ENCODE measurements around the gene IMMP2L. TPM values are rescaled to one million over a fixed set of nuclear protein-coding genes. Genes with fewer than 3 reads are reported as not detected.

IMMP2L gene
- total RNA-seq, 1 experiment from 2014 or later = 13.6 TPM

DNA sequence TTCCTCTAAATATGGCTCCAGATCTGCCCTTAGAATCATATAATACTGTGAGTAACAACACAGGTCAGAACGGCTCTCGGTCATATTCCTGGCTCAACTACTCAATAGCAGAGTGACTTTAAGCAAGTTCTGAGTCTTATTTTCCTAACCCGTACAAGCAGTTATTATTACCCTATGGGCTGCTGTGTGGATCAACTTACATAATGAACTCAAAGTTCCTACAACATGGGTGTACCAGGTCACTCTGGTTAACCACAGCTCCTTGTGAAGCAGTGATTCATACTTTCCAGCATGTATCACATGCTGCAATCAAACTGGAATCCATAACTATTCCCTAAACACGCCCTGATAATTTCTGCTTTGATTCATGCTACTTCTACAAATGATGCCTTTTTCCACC, 364.0 kb downstream of the IMMP2L start:
- Mint-ChIP-seq H3K9me3 (peaks cover 8% of the 10 kb centered on the region; the same call in 1 of the 2 replicates), H3K27me3 (ENCODE audit: low read depth) (no peaks in the 10 kb centered on the region), H3K27ac (no peak overlapping the region), H3K36me3 (no peaks in the 10 kb centered on the region), H3K4me3 (no peak overlapping the region), H3K4me1 (peaks cover 7% of the 10 kb centered on the region)
- CTCF ChIA-PET = no interaction called here
- TF ChIP-seq, protein P1, sequence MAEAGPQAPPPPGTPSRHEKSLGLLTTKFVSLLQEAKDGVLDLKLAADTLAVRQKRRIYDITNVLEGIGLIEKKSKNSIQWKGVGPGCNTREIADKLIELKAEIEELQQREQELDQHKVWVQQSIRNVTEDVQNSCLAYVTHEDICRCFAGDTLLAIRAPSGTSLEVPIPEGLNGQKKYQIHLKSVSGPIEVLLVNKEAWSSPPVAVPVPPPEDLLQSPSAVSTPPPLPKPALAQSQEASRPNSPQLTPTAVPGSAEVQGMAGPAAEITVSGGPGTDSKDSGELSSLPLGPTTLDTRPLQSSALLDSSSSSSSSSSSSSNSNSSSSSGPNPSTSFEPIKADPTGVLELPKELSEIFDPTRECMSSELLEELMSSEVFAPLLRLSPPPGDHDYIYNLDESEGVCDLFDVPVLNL (CRISPR knock-in tag; IDR thresholded peaks at IDR 0.05; ENCODE audit: borderline replicate concordance, low read depth) = no peak
- TF ChIP-seq, protein P2, sequence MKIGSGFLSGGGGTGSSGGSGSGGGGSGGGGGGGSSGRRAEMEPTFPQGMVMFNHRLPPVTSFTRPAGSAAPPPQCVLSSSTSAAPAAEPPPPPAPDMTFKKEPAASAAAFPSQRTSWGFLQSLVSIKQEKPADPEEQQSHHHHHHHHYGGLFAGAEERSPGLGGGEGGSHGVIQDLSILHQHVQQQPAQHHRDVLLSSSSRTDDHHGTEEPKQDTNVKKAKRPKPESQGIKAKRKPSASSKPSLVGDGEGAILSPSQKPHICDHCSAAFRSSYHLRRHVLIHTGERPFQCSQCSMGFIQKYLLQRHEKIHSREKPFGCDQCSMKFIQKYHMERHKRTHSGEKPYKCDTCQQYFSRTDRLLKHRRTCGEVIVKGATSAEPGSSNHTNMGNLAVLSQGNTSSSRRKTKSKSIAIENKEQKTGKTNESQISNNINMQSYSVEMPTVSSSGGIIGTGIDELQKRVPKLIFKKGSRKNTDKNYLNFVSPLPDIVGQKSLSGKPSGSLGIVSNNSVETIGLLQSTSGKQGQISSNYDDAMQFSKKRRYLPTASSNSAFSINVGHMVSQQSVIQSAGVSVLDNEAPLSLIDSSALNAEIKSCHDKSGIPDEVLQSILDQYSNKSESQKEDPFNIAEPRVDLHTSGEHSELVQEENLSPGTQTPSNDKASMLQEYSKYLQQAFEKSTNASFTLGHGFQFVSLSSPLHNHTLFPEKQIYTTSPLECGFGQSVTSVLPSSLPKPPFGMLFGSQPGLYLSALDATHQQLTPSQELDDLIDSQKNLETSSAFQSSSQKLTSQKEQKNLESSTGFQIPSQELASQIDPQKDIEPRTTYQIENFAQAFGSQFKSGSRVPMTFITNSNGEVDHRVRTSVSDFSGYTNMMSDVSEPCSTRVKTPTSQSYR (CRISPR knock-in tag; IDR thresholded peaks at IDR 0.05) = no peak
- TF ChIP-seq PRRX2 (CRISPR knock-in tag; IDR thresholded peaks at IDR 0.05) (no peak), MYBL2 (CRISPR knock-in tag; IDR thresholded peaks at IDR 0.05) (no peak), ZNF263 (CRISPR knock-in tag; IDR thresholded peaks at IDR 0.05; ENCODE audit: low read depth) (no peak), OVOL2 (CRISPR knock-in tag; IDR thresholded peaks at IDR 0.05; ENCODE audit: borderline replicate concordance) (no peak), FOXP1 (CRISPR knock-in tag; IDR thresholded peaks at IDR 0.05; ENCODE audit: borderline replicate concordance) (no peak), ZNF396 (CRISPR knock-in tag; IDR thresholded peaks at IDR 0.05; ENCODE audit: borderline replicate concordance) (no peak), ZBTB21 (CRISPR knock-in tag; IDR thresholded peaks at IDR 0.05; ENCODE audit: borderline replicate concordance) (no peak), ZNF138 (CRISPR knock-in tag; conservative IDR thresholded peaks at IDR 0.05) (no peak)
- ATAC-seq = no peak
- DNase-seq (ENCODE audit: low spot score) = no peak
- POLR2A ChIA-PET = no interaction called here

DNA sequence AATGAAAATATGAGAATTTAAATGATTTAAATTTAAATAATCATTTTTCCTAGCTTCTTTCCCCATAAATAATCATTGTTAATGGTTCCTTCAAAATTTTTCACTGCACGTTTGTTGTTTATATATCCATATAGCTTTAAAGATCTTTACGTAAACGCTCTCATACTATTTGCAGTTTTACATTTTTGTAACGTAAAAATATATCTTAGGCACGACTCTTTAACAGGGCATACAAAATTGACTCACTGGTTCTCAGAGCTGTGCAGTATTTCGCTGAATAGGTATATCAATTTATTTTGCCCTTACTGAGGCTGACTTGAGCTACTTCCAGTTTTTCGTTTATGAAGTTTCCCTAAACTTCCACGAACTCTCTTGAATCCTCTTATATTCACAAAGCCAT, 365.6 kb downstream of the IMMP2L start:
- H3K27me3 Mint-ChIP-seq (ENCODE audit: low read depth) = no peaks in the 10 kb centered on the region
- H3K27ac Mint-ChIP-seq = no peak overlapping the region
- DNase-seq (ENCODE audit: low spot score) = no peak
- no peak overlapping the region for H3K4me3 Mint-ChIP-seq
- no peak for ATAC-seq
- ChIA-PET CTCF (no interaction called here), POLR2A (no interaction called here)
- H3K4me1 Mint-ChIP-seq = peaks cover 18% of the 10 kb centered on the region
- no peaks in the 10 kb centered on the region for H3K36me3 Mint-ChIP-seq
- H3K9me3 Mint-ChIP-seq = peaks cover 4% of the 10 kb centered on the region; the same call in 1 of the 2 replicates
- no peak for TF ChIP-seq TP53 (CRISPR knock-in tag; IDR thresholded peaks at IDR 0.05)
- TF ChIP-seq, protein P3, sequence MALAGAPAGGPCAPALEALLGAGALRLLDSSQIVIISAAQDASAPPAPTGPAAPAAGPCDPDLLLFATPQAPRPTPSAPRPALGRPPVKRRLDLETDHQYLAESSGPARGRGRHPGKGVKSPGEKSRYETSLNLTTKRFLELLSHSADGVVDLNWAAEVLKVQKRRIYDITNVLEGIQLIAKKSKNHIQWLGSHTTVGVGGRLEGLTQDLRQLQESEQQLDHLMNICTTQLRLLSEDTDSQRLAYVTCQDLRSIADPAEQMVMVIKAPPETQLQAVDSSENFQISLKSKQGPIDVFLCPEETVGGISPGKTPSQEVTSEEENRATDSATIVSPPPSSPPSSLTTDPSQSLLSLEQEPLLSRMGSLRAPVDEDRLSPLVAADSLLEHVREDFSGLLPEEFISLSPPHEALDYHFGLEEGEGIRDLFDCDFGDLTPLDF (CRISPR knock-in tag; IDR thresholded peaks at IDR 0.05) = no peak
- TF ChIP-seq, protein P4, sequence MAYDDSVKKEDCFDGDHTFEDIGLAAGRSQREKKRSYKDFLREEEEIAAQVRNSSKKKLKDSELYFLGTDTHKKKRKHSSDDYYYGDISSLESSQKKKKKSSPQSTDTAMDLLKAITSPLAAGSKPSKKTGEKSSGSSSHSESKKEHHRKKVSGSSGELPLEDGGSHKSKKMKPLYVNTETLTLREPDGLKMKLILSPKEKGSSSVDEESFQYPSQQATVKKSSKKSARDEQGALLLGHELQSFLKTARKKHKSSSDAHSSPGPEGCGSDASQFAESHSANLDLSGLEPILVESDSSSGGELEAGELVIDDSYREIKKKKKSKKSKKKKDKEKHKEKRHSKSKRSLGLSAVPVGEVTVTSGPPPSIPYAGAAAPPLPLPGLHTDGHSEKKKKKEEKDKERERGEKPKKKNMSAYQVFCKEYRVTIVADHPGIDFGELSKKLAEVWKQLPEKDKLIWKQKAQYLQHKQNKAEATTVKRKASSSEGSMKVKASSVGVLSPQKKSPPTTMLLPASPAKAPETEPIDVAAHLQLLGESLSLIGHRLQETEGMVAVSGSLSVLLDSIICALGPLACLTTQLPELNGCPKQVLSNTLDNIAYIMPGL (CRISPR knock-in tag; IDR thresholded peaks at IDR 0.05) = no peak
- TF ChIP-seq, protein P5, sequence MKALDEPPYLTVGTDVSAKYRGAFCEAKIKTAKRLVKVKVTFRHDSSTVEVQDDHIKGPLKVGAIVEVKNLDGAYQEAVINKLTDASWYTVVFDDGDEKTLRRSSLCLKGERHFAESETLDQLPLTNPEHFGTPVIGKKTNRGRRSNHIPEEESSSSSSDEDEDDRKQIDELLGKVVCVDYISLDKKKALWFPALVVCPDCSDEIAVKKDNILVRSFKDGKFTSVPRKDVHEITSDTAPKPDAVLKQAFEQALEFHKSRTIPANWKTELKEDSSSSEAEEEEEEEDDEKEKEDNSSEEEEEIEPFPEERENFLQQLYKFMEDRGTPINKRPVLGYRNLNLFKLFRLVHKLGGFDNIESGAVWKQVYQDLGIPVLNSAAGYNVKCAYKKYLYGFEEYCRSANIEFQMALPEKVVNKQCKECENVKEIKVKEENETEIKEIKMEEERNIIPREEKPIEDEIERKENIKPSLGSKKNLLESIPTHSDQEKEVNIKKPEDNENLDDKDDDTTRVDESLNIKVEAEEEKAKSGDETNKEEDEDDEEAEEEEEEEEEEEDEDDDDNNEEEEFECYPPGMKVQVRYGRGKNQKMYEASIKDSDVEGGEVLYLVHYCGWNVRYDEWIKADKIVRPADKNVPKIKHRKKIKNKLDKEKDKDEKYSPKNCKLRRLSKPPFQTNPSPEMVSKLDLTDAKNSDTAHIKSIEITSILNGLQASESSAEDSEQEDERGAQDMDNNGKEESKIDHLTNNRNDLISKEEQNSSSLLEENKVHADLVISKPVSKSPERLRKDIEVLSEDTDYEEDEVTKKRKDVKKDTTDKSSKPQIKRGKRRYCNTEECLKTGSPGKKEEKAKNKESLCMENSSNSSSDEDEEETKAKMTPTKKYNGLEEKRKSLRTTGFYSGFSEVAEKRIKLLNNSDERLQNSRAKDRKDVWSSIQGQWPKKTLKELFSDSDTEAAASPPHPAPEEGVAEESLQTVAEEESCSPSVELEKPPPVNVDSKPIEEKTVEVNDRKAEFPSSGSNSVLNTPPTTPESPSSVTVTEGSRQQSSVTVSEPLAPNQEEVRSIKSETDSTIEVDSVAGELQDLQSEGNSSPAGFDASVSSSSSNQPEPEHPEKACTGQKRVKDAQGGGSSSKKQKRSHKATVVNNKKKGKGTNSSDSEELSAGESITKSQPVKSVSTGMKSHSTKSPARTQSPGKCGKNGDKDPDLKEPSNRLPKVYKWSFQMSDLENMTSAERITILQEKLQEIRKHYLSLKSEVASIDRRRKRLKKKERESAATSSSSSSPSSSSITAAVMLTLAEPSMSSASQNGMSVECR (CRISPR knock-in tag; IDR thresholded peaks at IDR 0.05; ENCODE audit: borderline replicate concordance) = no peak
- no peak for TF ChIP-seq FOXK1 (CRISPR knock-in tag; IDR thresholded peaks at IDR 0.05)
- TF ChIP-seq, protein P6, sequence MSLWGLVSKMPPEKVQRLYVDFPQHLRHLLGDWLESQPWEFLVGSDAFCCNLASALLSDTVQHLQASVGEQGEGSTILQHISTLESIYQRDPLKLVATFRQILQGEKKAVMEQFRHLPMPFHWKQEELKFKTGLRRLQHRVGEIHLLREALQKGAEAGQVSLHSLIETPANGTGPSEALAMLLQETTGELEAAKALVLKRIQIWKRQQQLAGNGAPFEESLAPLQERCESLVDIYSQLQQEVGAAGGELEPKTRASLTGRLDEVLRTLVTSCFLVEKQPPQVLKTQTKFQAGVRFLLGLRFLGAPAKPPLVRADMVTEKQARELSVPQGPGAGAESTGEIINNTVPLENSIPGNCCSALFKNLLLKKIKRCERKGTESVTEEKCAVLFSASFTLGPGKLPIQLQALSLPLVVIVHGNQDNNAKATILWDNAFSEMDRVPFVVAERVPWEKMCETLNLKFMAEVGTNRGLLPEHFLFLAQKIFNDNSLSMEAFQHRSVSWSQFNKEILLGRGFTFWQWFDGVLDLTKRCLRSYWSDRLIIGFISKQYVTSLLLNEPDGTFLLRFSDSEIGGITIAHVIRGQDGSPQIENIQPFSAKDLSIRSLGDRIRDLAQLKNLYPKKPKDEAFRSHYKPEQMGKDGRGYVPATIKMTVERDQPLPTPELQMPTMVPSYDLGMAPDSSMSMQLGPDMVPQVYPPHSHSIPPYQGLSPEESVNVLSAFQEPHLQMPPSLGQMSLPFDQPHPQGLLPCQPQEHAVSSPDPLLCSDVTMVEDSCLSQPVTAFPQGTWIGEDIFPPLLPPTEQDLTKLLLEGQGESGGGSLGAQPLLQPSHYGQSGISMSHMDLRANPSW (CRISPR knock-in tag; conservative IDR thresholded peaks at IDR 0.05; ENCODE audit: low read depth) = no peak
- TF ChIP-seq, protein P7, sequence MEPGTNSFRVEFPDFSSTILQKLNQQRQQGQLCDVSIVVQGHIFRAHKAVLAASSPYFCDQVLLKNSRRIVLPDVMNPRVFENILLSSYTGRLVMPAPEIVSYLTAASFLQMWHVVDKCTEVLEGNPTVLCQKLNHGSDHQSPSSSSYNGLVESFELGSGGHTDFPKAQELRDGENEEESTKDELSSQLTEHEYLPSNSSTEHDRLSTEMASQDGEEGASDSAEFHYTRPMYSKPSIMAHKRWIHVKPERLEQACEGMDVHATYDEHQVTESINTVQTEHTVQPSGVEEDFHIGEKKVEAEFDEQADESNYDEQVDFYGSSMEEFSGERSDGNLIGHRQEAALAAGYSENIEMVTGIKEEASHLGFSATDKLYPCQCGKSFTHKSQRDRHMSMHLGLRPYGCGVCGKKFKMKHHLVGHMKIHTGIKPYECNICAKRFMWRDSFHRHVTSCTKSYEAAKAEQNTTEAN (CRISPR knock-in tag; IDR thresholded peaks at IDR 0.05) = no peak
- no peak for TF ChIP-seq EMX1 (CRISPR knock-in tag; IDR thresholded peaks at IDR 0.05)
- TF ChIP-seq TEAD4 (CRISPR knock-in tag; IDR thresholded peaks at IDR 0.05) = no peak
- TF ChIP-seq NR3C1 (CRISPR knock-in tag; conservative IDR thresholded peaks at IDR 0.05; ENCODE audit: low read depth) = no peak
- no peak for TF ChIP-seq GABPB1 (CRISPR knock-in tag; IDR thresholded peaks at IDR 0.05)

All from WTC11 (cell line).